MCF 10A (cell line): ENCODE data around the gene TMEM253. TPM values are rescaled to one million over a fixed set of nuclear protein-coding genes. Genes with fewer than 3 reads are reported as not detected.

Experiments
- BruUV-seq: library from RNA; stranded (reverse); fragments of 400-500 nt; replicated peaks from 2 replicates; lab custom pipeline; 2021; lab: Mats Ljungman, UMichigan
- CTCF ChIA-PET: fragments of 300-600 bp; sonication (Branson Sonifier 250); formaldehyde crosslinking; extraction: SDS; loops from one replicate; lab custom pipeline; 2021; ENCODE audit warnings: antibody characterized with exemption, inconsistent platforms; lab: Yijun Ruan, JAX
- POLR2A ChIA-PET: fragments of 300-600, 350-650 bp; sonication (Branson Sonifier 250); formaldehyde crosslinking; extraction: SDS; loops from one replicate; lab custom pipeline; 2020; ENCODE audit warnings: antibody characterized with exemption, inconsistent platforms; lab: Yijun Ruan, JAX
- DNase-seq: peaks from one replicate; pipeline ENCODE4 v3.0.0-alpha.2; 2018; ENCODE audit not compliant: unreplicated experiment
- H3K27ac Mint-ChIP-seq: one replicate; pipeline ENCODE4 v1.8.0; 2022; ENCODE audit warnings: mild to moderate bottlenecking, low read depth, mixed read lengths; ENCODE audit not compliant: unreplicated experiment
- H3K27me3 Mint-ChIP-seq: one replicate; pipeline ENCODE4 v1.8.0; 2022; ENCODE audit warnings: mixed read lengths; ENCODE audit not compliant: insufficient read depth, unreplicated experiment
- H3K36me3 Mint-ChIP-seq: one replicate; pipeline ENCODE4 v1.8.0; 2022; ENCODE audit warnings: mild to moderate bottlenecking, moderate library complexity, mixed read lengths; ENCODE audit not compliant: insufficient read depth, unreplicated experiment
- H3K4me1 Mint-ChIP-seq: one replicate; pipeline ENCODE4 v1.8.0; 2022; ENCODE audit warnings: mixed read lengths; ENCODE audit not compliant: insufficient read depth, unreplicated experiment
- H3K4me3 Mint-ChIP-seq: one replicate; pipeline ENCODE4 v1.8.0; 2022; ENCODE audit warnings: mild to moderate bottlenecking, moderate library complexity, mixed read lengths; ENCODE audit not compliant: unreplicated experiment
- H3K9me3 Mint-ChIP-seq: one replicate; pipeline ENCODE4 v1.8.0; 2022; ENCODE audit warnings: mixed read lengths; ENCODE audit not compliant: unreplicated experiment
- intact Hi-C: fragments of 100-400 bp; cut with micrococcal nuclease; formaldehyde crosslinking; loops from 2 replicates; pipeline ENCODE4 v1.14.1; 2022
- total RNA-seq: library from RNA; stranded (reverse); gene quantifications from 2 replicates; pipeline ENCODE4 v1.2.3, GENCODE V29; 2022
- TF ChIP-seq, protein P1 (sequence below): fragments of 200-600 bp; IDR thresholded peaks from one replicate; pipeline ENCODE4 v1.8.0; 2022; ENCODE audit warnings: antibody characterized with exemption, mild to moderate bottlenecking; ENCODE audit not compliant: unreplicated experiment

TMEM253 gene
- total RNA-seq, 1 experiment from 2014 or later: 1.6 TPM

DNA sequence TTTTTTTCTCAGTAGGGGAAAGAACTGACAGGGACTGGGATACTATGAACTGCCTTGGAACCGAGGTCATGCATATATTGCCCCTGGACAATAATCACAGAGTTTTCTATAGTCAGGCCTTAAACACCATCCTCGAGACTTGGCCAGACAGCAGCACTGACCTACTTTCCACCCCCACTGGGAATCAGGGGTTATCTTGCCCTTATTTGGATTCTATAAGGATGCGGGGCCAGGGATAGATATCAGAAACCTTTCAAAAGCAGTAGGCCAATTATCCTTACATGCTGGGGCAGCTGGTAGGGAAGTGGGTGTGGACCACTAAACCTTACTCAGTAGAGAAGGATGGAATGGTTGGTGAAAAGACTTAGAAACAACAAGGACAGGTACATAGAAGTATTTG is 4.4 kb upstream of the TMEM253 start:
- Mint-ChIP-seq H3K9me3 (no peaks in the 10 kb centered on the region), H3K27ac (peak overlapping the region; percentile 71), H3K27me3 (no peaks in the 10 kb centered on the region), H3K4me3 (peak overlapping the region; percentile 70), H3K36me3 (peaks cover 14% of the 10 kb centered on the region), H3K4me1 (peaks cover 25% of the 10 kb centered on the region)
- POLR2A ChIA-PET: interaction anchor here (0.5 to 4.5 kb wide), 6 partner anchors 8 to 228 kb away, joined by 3 to 37 read pairs (median 6); partner anchors contain the start of genes ARHGEF40 and RNASE7
- DNase-seq: no peak
- BruUV-seq: TSS peak; percentile 29
- intact Hi-C loops: loop anchor here (5.0 kb wide), 1 partner anchor 484 kb away; no protein-coding TSS in a partner anchor
- CTCF ChIA-PET: interaction anchor here (0.6 to 7.3 kb wide), 9 partner anchors 8 to 93 kb away, joined by 3 to 241 read pairs (median 8); partner anchors contain the start of gene TMEM253
- TF ChIP-seq, protein P1, sequence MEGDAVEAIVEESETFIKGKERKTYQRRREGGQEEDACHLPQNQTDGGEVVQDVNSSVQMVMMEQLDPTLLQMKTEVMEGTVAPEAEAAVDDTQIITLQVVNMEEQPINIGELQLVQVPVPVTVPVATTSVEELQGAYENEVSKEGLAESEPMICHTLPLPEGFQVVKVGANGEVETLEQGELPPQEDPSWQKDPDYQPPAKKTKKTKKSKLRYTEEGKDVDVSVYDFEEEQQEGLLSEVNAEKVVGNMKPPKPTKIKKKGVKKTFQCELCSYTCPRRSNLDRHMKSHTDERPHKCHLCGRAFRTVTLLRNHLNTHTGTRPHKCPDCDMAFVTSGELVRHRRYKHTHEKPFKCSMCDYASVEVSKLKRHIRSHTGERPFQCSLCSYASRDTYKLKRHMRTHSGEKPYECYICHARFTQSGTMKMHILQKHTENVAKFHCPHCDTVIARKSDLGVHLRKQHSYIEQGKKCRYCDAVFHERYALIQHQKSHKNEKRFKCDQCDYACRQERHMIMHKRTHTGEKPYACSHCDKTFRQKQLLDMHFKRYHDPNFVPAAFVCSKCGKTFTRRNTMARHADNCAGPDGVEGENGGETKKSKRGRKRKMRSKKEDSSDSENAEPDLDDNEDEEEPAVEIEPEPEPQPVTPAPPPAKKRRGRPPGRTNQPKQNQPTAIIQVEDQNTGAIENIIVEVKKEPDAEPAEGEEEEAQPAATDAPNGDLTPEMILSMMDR: no peak

DNA sequence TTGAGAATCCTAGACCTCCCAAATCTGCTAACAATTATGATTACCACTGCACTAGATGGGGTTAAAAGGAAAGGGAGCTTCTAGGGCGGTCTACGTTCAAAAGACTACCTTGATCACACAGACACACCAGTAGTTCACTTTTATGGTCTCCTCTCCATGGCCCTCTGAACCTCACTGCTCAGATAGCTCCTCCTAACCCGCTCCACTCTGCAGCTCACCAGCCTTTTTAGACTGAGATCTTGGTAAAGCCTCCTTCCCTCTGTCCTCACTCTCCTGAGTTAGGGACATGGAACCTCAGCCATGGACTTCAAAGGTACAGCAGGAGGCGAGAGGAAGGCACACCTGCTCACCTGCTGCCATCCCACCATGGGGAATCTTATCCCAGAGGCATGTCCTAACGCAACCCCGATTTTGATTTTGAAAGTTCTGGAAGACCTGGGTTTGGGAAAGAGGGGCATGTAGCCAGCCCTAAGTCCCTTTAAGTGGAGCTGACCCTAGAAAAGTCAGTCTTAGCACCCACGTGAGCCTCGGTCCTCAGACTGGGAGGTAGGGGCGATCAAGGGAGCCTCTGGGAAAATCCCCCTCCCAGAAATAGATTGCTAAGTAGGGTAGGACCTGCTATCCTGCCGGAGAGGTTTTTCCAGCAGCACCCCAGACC is 3.8 kb upstream of the TMEM253 start:
- H3K27ac Mint-ChIP-seq: peak overlapping the region; percentile 71
- H3K27me3 Mint-ChIP-seq: no peaks in the 10 kb centered on the region
- POLR2A ChIA-PET: interaction anchor here (0.5 to 4.5 kb wide), 7 partner anchors 7 to 415 kb away, joined by 3 to 37 read pairs (median 4); partner anchors contain the start of genes ARHGEF40 and RNASE7
- BruUV-seq: no TSS peak
- DNase-seq: no peak
- intact Hi-C loops: loop anchor here (5.0 kb wide), 1 partner anchor 485 kb away; no protein-coding TSS in a partner anchor
- CTCF ChIA-PET: interaction anchor here (0.5 to 7.3 kb wide), 12 partner anchors 7 to 92 kb away, joined by 3 to 241 read pairs (median 4); partner anchors contain the start of genes ARHGEF40 and TMEM253
- H3K4me3 Mint-ChIP-seq: peak overlapping the region; percentile 70
- H3K4me1 Mint-ChIP-seq: peaks cover 28% of the 10 kb centered on the region
- TF ChIP-seq, protein P1: no peak
- H3K9me3 Mint-ChIP-seq: no peaks in the 10 kb centered on the region
- H3K36me3 Mint-ChIP-seq: peaks cover 12% of the 10 kb centered on the region

DNA sequence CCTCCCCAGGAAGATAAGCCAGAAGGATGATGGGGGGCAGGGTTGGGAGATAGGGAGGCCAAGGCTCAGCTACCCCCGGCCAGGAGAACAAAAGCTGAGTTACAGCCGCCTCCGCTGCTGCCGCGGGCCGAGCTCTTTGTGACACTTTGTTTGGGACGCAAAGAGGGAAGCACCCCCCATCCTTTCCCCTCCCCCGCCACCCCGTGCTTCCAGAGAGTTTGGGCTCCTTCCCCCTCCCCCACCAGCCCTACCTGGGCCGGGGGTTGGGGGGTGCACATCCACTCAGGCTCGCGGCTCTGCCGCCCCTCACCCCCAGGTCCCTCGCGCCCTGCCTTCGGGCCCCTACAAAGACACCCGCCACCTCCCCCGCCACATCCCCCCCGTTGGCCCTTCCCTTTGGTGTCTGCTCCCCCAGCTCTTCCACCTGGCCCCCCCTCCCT is 3.2 kb upstream of the TMEM253 start:
- Mint-ChIP-seq H3K4me3 (peak overlapping the region; percentile 70), H3K9me3 (no peaks in the 10 kb centered on the region), H3K27ac (peak overlapping the region; percentile 71), H3K27me3 (no peaks in the 10 kb centered on the region), H3K4me1 (peaks cover 33% of the 10 kb centered on the region), H3K36me3 (peaks cover 6% of the 10 kb centered on the region)
- intact Hi-C loops: loop anchor here (5.0 kb wide), 1 partner anchor 485 kb away; no protein-coding TSS in a partner anchor
- DNase-seq: no peak
- POLR2A ChIA-PET: interaction anchor here (0.6 to 4.5 kb wide), 6 partner anchors 7 to 416 kb away, joined by 3 to 37 read pairs (median 6); partner anchors contain the start of genes ARHGEF40 and RNASE7
- CTCF ChIA-PET: interaction anchor here (0.9 to 7.3 kb wide), 8 partner anchors 7 to 93 kb away, joined by 3 to 241 read pairs (median 4); partner anchors contain the start of genes ARHGEF40 and TMEM253
- BruUV-seq: no TSS peak
- TF ChIP-seq, protein P1: no peak
